K562 (cell line): Measurements from ENCODE around the gene CBFA2T3. TPM values are rescaled to one million over a fixed set of nuclear protein-coding genes. Genes with fewer than 3 reads are reported as not detected.
A peak's percentile ranks its signal among the peaks of the same experiment; 100 is the strongest.

Experiments
- CREB1 ChIP-seq, 2 experiments: sonication (generic) in 1 of 2; formaldehyde crosslinking in 1 of 2; IDR thresholded peaks; 2 replicates each; pipeline versions ENCODE4 v1.6.1 to v1.8.0; 2012 to 2022; ENCODE audit warnings: inconsistent platforms in 1 of 2, mild to moderate bottlenecking in 1 of 2, missing genetic modification reagents in 1 of 2, moderate library complexity in 1 of 2
- DPF2 ChIP-seq: fragments of 450-650 bp; IDR thresholded peaks from 2 replicates; pipeline ENCODE4 v1.6.1; 2016
- FOXP1 ChIP-seq: sonication (generic); formaldehyde crosslinking; IDR thresholded peaks from 2 replicates; pipeline ENCODE4 v1.8.0; 2022; ENCODE audit warnings: mild to moderate bottlenecking, missing genetic modification reagents
- KAT7 ChIP-seq: sonication (generic); formaldehyde crosslinking; IDR thresholded peaks from 2 replicates; pipeline ENCODE4 v1.8.0; 2022; ENCODE audit warnings: missing genetic modification reagents, mild to moderate bottlenecking, borderline replicate concordance
- SNIP1 ChIP-seq: fragments of 450-650 bp; IDR thresholded peaks from 2 replicates; pipeline ENCODE4 v1.7.1; 2017; ENCODE audit warnings: low read depth, mild to moderate bottlenecking
- SRSF7 ChIP-seq: fragments of 200-400 bp; formaldehyde crosslinking; optimal IDR thresholded peaks from 2 replicates; pipeline ENCODE3; 2017; ENCODE audit warnings: mild to moderate bottlenecking, low read depth, low read length
- STAG1 ChIP-seq: sonication (generic); formaldehyde crosslinking; IDR thresholded peaks from 2 replicates; pipeline ENCODE4 v1.5.0; 2020; ENCODE audit warnings: missing genetic modification reagents, borderline replicate concordance
- TCF7 ChIP-seq: sonication (generic); IDR thresholded peaks from 2 replicates; pipeline ENCODE4 v1.6.1; 2016; ENCODE audit warnings: antibody characterized with exemption, borderline replicate concordance
- TCFL5 ChIP-seq: fragments of 250-450 bp; sonication (Bioruptor Pico); conservative IDR thresholded peaks from 2 replicates; pipeline ENCODE4 v1.6.1; 2021; ENCODE audit warnings: mild to moderate bottlenecking, moderate library complexity, matching md5 sums
- TEAD2 ChIP-seq: fragments of 450-650 bp; IDR thresholded peaks from 2 replicates; pipeline ENCODE4 v1.6.1; 2016; ENCODE audit warnings: missing genetic modification characterization, control low read depth, missing compliant biosample characterization
- polyA plus RNA-seq, 8 experiments: library from polyadenylated mRNA; depleted of rRNA in 4 of 8; stranded (reverse) in 5 of 8; unstranded in 3 of 8; fragments of >200 nt; fragmentation: Nextera tagmentation in 2 of 8; fragmentation: Illumina TruSeq in 1 of 8; extraction: Ambion mirVana in 2 of 8; extraction: Trizol in 1 of 8; gene quantifications; 2 replicates each; pipeline versions ENCODE4 v1.2.1 to v1.2.3, GENCODE V29; 2011 to 2014; ENCODE audit warnings: inconsistent platforms in 1 of 8, missing spikeins in 1 of 8
- total RNA-seq, 7 experiments: library from RNA; depleted of rRNA in 6 of 7; stranded (reverse); fragments of >200 nt in 6 of 7; fragmentation: Illumina TruSeq in 2 of 7; extraction: Trizol in 2 of 7; gene quantifications; 2 replicates each; pipeline versions ENCODE4 v1.2.1 to v1.2.3, GENCODE V29; 2011 to 2021; ENCODE audit warnings: low replicate concordance in 1 of 7
- TF ChIP-seq, protein P1 (sequence below): sonication (generic); formaldehyde crosslinking; IDR thresholded peaks from 2 replicates; pipeline ENCODE4 v1.8.1; 2023; ENCODE audit warnings: mild to moderate bottlenecking, missing genetic modification reagents
- TF ChIP-seq, protein P2 (sequence below): fragments of 250-450 bp; sonication (Bioruptor Pico); IDR thresholded peaks from 2 replicates; pipeline ENCODE4 v1.5.0; 2021; ENCODE audit warnings: mild to moderate bottlenecking, borderline replicate concordance
- TF ChIP-seq, protein P3 (sequence below), 2 experiments: fragments of 450-650 bp in 1 of 2; IDR thresholded peaks; 2 replicates each; pipeline ENCODE4 v1.6.1; 2011 to 2017; ENCODE audit warnings: low read depth in 2 of 2, antibody characterized with exemption in 1 of 2, borderline replicate concordance in 1 of 2, low read length in 1 of 2, mild to moderate bottlenecking in 1 of 2, mixed read lengths in 1 of 2; ENCODE audit not compliant: control insufficient read depth in 1 of 2
- TF ChIP-seq, protein P4 (sequence below): fragments of 250-450 bp; sonication (Bioruptor Pico); IDR thresholded peaks from 2 replicates; pipeline ENCODE4 v1.6.1; 2021; ENCODE audit warnings: mild to moderate bottlenecking
- TF ChIP-seq, protein P5 (sequence below): fragments of 250-450 bp; sonication (Bioruptor Pico); IDR thresholded peaks from 2 replicates; pipeline ENCODE4 v1.4.0; 2020; ENCODE audit warnings: mild to moderate bottlenecking, moderate library complexity, borderline replicate concordance

The CBFA2T3 gene
- total and polyA plus RNA-seq, 9 of the 15 experiments (the other 6 are each of a cell fraction or from before 2014, with no cell fraction given), result 2.3 to 145 (median 6.7) TPM

DNA sequence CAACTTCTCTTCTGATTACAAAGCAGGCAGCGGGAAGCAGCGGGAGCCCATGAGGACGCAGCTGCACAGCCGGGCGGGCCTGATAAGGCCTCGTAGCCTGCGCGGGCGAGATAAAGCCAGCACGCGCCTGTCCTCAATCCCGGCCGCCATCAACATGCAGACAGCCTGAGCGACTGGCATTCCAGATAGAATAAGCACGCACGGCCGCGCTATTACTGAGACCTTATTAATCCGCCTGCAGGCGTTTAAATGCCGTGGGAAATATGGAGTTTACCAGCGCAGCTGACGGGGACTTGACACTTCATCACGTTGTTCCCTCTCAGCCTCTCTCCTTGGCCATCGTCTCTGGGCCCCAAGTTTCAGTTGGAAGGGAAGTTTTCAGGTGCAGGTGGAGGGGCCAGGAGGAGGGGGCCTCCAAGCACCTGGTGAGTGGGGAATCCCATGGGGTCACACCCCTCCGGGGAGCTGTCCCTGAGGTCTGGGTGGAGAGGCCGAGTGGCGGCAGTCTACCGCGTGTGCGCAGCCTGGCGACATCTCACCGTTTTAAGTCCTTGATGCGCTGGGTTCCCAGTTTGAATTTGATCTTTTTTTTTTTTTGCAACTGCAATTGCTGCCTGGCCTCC is 27.3 kb upstream of the CBFA2T3 start (continued):
- TF ChIP-seq FOXP1 (CRISPR knock-in tag), result peak; percentile 97
- TF ChIP-seq SNIP1, result no peak
- no peak for TF ChIP-seq KAT7 (CRISPR knock-in tag)
- no peak for TF ChIP-seq STAG1 (CRISPR knock-in tag)
- TF ChIP-seq TEAD2, result peak; percentile 95
- TF ChIP-seq, protein P1, sequence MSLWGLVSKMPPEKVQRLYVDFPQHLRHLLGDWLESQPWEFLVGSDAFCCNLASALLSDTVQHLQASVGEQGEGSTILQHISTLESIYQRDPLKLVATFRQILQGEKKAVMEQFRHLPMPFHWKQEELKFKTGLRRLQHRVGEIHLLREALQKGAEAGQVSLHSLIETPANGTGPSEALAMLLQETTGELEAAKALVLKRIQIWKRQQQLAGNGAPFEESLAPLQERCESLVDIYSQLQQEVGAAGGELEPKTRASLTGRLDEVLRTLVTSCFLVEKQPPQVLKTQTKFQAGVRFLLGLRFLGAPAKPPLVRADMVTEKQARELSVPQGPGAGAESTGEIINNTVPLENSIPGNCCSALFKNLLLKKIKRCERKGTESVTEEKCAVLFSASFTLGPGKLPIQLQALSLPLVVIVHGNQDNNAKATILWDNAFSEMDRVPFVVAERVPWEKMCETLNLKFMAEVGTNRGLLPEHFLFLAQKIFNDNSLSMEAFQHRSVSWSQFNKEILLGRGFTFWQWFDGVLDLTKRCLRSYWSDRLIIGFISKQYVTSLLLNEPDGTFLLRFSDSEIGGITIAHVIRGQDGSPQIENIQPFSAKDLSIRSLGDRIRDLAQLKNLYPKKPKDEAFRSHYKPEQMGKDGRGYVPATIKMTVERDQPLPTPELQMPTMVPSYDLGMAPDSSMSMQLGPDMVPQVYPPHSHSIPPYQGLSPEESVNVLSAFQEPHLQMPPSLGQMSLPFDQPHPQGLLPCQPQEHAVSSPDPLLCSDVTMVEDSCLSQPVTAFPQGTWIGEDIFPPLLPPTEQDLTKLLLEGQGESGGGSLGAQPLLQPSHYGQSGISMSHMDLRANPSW (CRISPR knock-in tag), result peak; percentile 72; the same call in 1 of the 2 replicates
- TF ChIP-seq TCFL5 (CRISPR knock-in tag), result peak; percentile 83
- TF ChIP-seq CREB1 (IDR thresholded peaks at IDR 0.05), result peak; percentile 88
- TF ChIP-seq CREB1 (CRISPR knock-in tag; IDR thresholded peaks at IDR 0.05), result peak; percentile 59; the same call in 1 of the 2 replicates
- TF ChIP-seq, protein P2, sequence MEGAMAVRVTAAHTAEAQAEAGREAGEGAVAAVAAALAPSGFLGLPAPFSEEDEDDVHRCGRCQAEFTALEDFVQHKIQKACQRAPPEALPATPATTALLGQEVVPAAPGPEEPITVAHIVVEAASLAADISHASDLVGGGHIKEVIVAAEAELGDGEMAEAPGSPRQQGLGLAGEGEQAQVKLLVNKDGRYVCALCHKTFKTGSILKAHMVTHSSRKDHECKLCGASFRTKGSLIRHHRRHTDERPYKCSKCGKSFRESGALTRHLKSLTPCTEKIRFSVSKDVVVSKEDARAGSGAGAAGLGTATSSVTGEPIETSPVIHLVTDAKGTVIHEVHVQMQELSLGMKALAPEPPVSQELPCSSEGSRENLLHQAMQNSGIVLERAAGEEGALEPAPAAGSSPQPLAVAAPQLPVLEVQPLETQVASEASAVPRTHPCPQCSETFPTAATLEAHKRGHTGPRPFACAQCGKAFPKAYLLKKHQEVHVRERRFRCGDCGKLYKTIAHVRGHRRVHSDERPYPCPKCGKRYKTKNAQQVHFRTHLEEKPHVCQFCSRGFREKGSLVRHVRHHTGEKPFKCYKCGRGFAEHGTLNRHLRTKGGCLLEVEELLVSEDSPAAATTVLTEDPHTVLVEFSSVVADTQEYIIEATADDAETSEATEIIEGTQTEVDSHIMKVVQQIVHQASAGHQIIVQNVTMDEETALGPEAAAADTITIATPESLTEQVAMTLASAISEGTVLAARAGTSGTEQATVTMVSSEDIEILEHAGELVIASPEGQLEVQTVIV (CRISPR knock-in tag), result no peak
- TF ChIP-seq, protein P3, sequence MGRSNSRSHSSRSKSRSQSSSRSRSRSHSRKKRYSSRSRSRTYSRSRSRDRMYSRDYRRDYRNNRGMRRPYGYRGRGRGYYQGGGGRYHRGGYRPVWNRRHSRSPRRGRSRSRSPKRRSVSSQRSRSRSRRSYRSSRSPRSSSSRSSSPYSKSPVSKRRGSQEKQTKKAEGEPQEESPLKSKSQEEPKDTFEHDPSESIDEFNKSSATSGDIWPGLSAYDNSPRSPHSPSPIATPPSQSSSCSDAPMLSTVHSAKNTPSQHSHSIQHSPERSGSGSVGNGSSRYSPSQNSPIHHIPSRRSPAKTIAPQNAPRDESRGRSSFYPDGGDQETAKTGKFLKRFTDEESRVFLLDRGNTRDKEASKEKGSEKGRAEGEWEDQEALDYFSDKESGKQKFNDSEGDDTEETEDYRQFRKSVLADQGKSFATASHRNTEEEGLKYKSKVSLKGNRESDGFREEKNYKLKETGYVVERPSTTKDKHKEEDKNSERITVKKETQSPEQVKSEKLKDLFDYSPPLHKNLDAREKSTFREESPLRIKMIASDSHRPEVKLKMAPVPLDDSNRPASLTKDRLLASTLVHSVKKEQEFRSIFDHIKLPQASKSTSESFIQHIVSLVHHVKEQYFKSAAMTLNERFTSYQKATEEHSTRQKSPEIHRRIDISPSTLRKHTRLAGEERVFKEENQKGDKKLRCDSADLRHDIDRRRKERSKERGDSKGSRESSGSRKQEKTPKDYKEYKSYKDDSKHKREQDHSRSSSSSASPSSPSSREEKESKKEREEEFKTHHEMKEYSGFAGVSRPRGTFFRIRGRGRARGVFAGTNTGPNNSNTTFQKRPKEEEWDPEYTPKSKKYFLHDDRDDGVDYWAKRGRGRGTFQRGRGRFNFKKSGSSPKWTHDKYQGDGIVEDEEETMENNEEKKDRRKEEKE (IDR thresholded peaks at IDR 0.05; ENCODE audit: borderline replicate concordance in 1 of 2, control insufficient read depth in 1 of 2, low read depth in 2 of 2, low read length in 1 of 2), result no peak
- TF ChIP-seq DPF2, result peak; percentile 98
- TF ChIP-seq TCF7, result peak; percentile 86
- no peak for TF ChIP-seq SRSF7
- TF ChIP-seq, protein P4, sequence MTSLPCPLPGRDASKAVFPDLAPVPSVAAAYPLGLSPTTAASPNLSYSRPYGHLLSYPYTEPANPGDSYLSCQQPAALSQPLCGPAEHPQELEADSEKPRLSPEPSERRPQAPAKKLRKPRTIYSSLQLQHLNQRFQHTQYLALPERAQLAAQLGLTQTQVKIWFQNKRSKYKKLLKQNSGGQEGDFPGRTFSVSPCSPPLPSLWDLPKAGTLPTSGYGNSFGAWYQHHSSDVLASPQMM (CRISPR knock-in tag), result no peak
- TF ChIP-seq, protein P5, sequence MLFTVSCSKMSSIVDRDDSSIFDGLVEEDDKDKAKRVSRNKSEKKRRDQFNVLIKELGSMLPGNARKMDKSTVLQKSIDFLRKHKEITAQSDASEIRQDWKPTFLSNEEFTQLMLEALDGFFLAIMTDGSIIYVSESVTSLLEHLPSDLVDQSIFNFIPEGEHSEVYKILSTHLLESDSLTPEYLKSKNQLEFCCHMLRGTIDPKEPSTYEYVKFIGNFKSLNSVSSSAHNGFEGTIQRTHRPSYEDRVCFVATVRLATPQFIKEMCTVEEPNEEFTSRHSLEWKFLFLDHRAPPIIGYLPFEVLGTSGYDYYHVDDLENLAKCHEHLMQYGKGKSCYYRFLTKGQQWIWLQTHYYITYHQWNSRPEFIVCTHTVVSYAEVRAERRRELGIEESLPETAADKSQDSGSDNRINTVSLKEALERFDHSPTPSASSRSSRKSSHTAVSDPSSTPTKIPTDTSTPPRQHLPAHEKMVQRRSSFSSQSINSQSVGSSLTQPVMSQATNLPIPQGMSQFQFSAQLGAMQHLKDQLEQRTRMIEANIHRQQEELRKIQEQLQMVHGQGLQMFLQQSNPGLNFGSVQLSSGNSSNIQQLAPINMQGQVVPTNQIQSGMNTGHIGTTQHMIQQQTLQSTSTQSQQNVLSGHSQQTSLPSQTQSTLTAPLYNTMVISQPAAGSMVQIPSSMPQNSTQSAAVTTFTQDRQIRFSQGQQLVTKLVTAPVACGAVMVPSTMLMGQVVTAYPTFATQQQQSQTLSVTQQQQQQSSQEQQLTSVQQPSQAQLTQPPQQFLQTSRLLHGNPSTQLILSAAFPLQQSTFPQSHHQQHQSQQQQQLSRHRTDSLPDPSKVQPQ (CRISPR knock-in tag), result peak; percentile 81; the same call in 1 of the 2 replicates
